Psoas muscle (tissue), 8 donors: ENCODE measurements around the gene FARP1. TPM values are rescaled to one million over a fixed set of nuclear protein-coding genes. Genes with fewer than 3 reads are reported as not detected.
"Not testable (repeated sequence)": the region's sequence is repeated elsewhere in the genome, so short reads cannot be mapped to it uniquely, and the experiment has no call there.

Source experiments
- ATAC-seq, 4 donors: fragments of 200-7000 bp; cut with Tn5 transposase; one replicate each; pipeline ENCODE4 v1.9.1; 2020; ENCODE audit warnings: moderate library complexity in 3 of 4, mild to moderate bottlenecking in 2 of 4
- DNase-seq, 2 donors: peaks; one replicate each; pipeline ENCODE4 v3.0.0-alpha.2; 2020
- H3K27ac ChIP-seq: fragments of 200-600 bp; one replicate; pipeline ENCODE4 v1.8.0; 2022
- H3K27me3 ChIP-seq, 3 donors: fragments of 200-600 bp in 1 of 3; one replicate each; pipeline versions ENCODE4 v1.6.1 to v1.8.0; 2013 to 2022; ENCODE audit warnings: low read length in 2 of 3, mild to moderate bottlenecking in 2 of 3, moderate library complexity in 1 of 3; ENCODE audit not compliant: insufficient read depth in 3 of 3
- H3K36me3 ChIP-seq, 2 donors: fragments of 200-600 bp in 1 of 2; one replicate each; pipeline versions ENCODE4 v1.6.1 to v1.8.0; 2013 to 2022; ENCODE audit warnings: low read depth in 1 of 2, mild to moderate bottlenecking in 1 of 2, moderate library complexity in 1 of 2; ENCODE audit not compliant: insufficient read depth in 1 of 2
- H3K4me1 ChIP-seq: fragments of 200-600 bp; one replicate; pipeline ENCODE4 v1.8.0; 2022
- H3K4me3 ChIP-seq: fragments of 200-600 bp; one replicate; pipeline ENCODE4 v1.8.0; 2022; ENCODE audit warnings: mild to moderate bottlenecking
- H3K9me3 ChIP-seq: fragments of 200-600 bp; one replicate; pipeline ENCODE4 v1.8.0; 2022
- WGBS, 3 donors: extraction: QIAGEN DNeasy Blood & Tissue Kit; methylation state at CpG; one replicate each; pipeline versions ENCODE4 v1.1.6 to v1.1.7; 2013; 5-methylcytosine and 5-hydroxymethylcytosine counted together
- intact Hi-C, 2 donors: fragments of 100-400 bp; cut with DNase I; formaldehyde crosslinking; loops; one replicate each; pipeline versions ENCODE4 v1.11.0 to v1.14.2; 2022
- polyA plus RNA-seq, 3 donors: library from polyadenylated mRNA; stranded (reverse); fragments of 200-250 nt; gene quantifications; one replicate each; pipeline ENCODE4 v1.2.3, GENCODE V29; 2013
- total RNA-seq, 4 donors: library from RNA; stranded (reverse); fragmentation: NEBNext Ultra II Directional in 2 of 4; extraction: Animal tissue kit (Norgen Biotek cat#: 25700) in 2 of 4; gene quantifications; one replicate each; pipeline versions ENCODE4 v1.2.1 to v1.2.4, GENCODE V29; 2021 to 2023
- TF ChIP-seq, protein P1 (sequence below): fragments of 200-600 bp; IDR thresholded peaks from one replicate; pipeline ENCODE4 v1.8.0; 2022; ENCODE audit warnings: antibody characterized with exemption
- donor health status: healthy with polysubstance abuse.
- donor health status: DM: no; HTN: no; CAD: no; lungs with moderate emphysema.
- donor health status: Bipolar disorder and iron deficiency.
- donor health status: healthy.
- donor health status: DM: yes; HTN: yes; CAD: no.
- donor health status: DM: no; HTN: no; CAD: no.
- donor health status: DM: no; HTN: no; CAD: no.
- donor health status: DM: yes; HTN: yes; CAD: no.

FARP1 gene
- total and polyA plus RNA-seq, 7 donors, result 5.7 to 19.4 (median 9.2) TPM

- TF ChIP-seq, protein P1, sequence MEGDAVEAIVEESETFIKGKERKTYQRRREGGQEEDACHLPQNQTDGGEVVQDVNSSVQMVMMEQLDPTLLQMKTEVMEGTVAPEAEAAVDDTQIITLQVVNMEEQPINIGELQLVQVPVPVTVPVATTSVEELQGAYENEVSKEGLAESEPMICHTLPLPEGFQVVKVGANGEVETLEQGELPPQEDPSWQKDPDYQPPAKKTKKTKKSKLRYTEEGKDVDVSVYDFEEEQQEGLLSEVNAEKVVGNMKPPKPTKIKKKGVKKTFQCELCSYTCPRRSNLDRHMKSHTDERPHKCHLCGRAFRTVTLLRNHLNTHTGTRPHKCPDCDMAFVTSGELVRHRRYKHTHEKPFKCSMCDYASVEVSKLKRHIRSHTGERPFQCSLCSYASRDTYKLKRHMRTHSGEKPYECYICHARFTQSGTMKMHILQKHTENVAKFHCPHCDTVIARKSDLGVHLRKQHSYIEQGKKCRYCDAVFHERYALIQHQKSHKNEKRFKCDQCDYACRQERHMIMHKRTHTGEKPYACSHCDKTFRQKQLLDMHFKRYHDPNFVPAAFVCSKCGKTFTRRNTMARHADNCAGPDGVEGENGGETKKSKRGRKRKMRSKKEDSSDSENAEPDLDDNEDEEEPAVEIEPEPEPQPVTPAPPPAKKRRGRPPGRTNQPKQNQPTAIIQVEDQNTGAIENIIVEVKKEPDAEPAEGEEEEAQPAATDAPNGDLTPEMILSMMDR, result no peak
- no peaks in the 10 kb centered on the region for H3K4me1 ChIP-seq
- intact Hi-C loops, result no loop called here
- no peak for ATAC-seq
- no peaks in the 10 kb centered on the region for H3K36me3 ChIP-seq
- no peak for DNase-seq
- WGBS, 3 donors, result 69 to 76% (median 72%) methylated on average over 10 of the region's 10 CpGs
- no peak overlapping the region for H3K4me3 ChIP-seq
- no peaks in the 10 kb centered on the region for H3K27me3 ChIP-seq
- no peak overlapping the region for H3K27ac ChIP-seq
- H3K9me3 ChIP-seq, result no peaks in the 10 kb centered on the region
Observed at GRCh38 chr13:98265692-98266551, 123.0 kb downstream of the FARP1 start.

DNA sequence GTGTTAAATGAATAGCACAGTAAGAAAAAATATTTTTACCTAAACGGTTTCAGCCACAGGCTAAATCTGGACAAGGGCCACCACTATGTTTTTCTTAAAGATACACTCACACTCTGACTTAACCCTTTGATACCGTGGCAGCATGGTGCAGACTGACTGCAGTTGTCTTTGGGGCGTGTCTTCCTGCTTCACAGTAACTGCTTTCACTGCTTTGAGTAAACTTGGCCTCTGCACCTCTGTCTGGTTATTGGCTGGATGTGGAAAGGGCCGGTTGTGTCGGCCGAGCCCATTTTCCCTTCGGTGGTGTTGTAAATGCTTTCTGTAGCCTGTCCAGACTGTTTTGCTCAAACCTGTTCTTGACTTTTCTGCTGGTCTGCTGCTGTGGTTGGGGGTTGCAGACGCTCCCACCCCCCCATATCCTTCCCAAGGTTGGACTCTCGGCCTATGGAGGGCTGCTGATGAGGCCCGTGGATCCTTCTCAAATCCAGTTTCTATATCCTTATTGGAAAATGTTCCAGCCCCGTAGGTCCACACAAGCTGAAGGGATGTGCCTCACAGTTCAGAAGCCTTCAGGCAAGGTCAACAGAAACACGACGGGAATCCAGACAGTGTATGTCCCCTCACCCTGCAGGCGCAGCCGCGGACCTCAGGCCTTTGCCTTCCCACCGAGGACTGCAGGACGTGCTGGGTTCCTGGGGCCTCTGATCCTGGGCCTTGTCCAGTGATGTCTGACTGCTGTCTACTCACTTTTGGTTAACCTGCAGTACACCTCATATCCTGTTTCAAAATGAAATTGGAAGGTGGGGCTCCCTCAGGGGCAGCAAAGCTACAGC is 124.4 kb downstream of the FARP1 start:
- Histone ChIP-seq H3K4me3 (no peak overlapping the region), H3K4me1 (no peaks in the 10 kb centered on the region), H3K9me3 (no peaks in the 10 kb centered on the region), H3K36me3 (no peaks in the 10 kb centered on the region), H3K27ac (no peak overlapping the region), H3K27me3 (no peaks in the 10 kb centered on the region)
- TF ChIP-seq, protein P1, result no peak
- 68 to 77% (median 73%) methylated on average over 18 of the region's 18 CpGs for WGBS, 3 donors
- ATAC-seq (no peak), DNase-seq (no peak)
- intact Hi-C loops, result no loop called here

DNA sequence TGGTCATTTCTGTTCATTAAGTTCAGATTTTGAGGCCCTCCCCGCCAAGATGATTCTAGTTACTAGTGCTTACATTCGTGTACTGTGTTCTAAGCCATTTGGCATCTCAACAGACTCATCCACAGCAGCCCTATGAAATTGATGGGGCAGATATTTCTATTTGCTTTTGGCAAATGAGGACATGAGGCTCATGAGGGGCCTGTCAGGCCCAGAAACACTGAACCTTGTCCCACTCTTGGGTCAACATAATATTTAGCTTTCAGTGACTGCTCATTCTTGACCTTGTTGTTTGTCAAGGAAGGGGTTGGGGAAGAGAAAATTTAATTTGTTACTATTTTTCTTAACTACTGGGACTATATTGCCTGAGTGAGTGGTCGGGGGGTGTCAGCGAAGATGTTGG is 126.5 kb downstream of the FARP1 start:
- 92 to 96% (median 94%) methylated on average over 4 of the region's 4 CpGs for WGBS, 3 donors
- H3K36me3 ChIP-seq, result no peaks in the 10 kb centered on the region
- H3K4me3 ChIP-seq, result no peak overlapping the region
- no peaks in the 10 kb centered on the region for H3K27me3 ChIP-seq
- intact Hi-C loops, result no loop called here
- H3K9me3 ChIP-seq, result no peaks in the 10 kb centered on the region
- TF ChIP-seq, protein P1, result no peak
- ATAC-seq (no peak), DNase-seq (no peak)
- no peak overlapping the region for H3K27ac ChIP-seq
- peaks cover 2% of the 10 kb centered on the region for H3K4me1 ChIP-seq

GRCh38 chr13:98270819-98271218 is 127.9 kb downstream of the FARP1 start:
- Histone ChIP-seq H3K36me3 (no peaks in the 10 kb centered on the region), H3K27me3 (no peaks in the 10 kb centered on the region), H3K4me3 (no peak overlapping the region), H3K9me3 (no peaks in the 10 kb centered on the region), H3K27ac (no peak overlapping the region), H3K4me1 (peaks cover 3% of the 10 kb centered on the region)
- intact Hi-C loops, result no loop called here
- TF ChIP-seq, protein P1, result no peak
- 94 to 95% (median 94%) methylated on average over 9 of the region's 9 CpGs for WGBS, 3 donors
- ATAC-seq (no peak), DNase-seq (no peak)

DNA sequence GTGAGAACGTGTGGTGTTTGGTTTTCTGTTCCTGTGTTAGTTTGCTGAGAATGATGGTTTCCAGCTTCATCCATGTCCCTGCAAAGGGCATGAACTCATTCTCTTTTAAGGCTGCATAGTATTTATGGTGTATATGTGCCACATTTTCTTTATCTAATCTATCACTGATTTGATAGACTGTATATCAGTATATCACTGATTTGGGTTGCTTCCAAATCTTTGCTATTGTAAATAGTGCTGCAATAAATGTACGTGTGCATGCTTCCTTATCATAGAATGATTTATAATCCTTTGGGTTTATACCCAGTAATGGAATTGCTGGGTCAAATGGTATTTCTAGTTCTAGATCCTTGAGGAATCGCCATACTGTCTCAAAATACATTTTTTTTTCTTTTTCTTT is 128.8 kb downstream of the FARP1 start:
- ATAC-seq, H3K27ac ChIP-seq, H3K4me1 ChIP-seq, H3K9me3 ChIP-seq, H3K4me3 ChIP-seq, intact Hi-C loops, DNase-seq, H3K27me3 ChIP-seq, H3K36me3 ChIP-seq: not testable (repeated sequence)
- 86 to 92% (median 89%) methylated on average over 3 of the region's 3 CpGs for WGBS, 3 donors
